ENCODE results near the gene ZXDC.

ZXDC gene

GRCh38 chr3:126412841-126413692 lies 62.6 kb downstream of the ZXDC start:
- Histone ChIP-seq H3K4me3 (ENCODE audit: severe bottlenecking) (no peak overlapping the region), H3K36me3 (ENCODE audit: low read depth) (no peaks in the 10 kb centered on the region), H3K27ac (ENCODE audit: poor library complexity, severe bottlenecking) (no peak overlapping the region), H3K4me1 (ENCODE audit: insufficient read depth, poor library complexity, severe bottlenecking) (no peaks in the 10 kb centered on the region), H3K9me3 (ENCODE audit: severe bottlenecking) (no peaks in the 10 kb centered on the region), H3K27me3 (ENCODE audit: insufficient read depth, poor library complexity, severe bottlenecking) (peaks cover 4% of the 10 kb centered on the region)
- TF ChIP-seq CTCF (IDR thresholded peaks at IDR 0.05; ENCODE audit: poor library complexity, severe bottlenecking) = no peak
- no peak for ATAC-seq (ENCODE audit: low read depth)
- DNase-seq (ENCODE audit: low spot score) = no peak

GRCh38 chr3:126408099-126408498 lies 67.6 kb downstream of the ZXDC start:
- Histone ChIP-seq H3K9me3 (ENCODE audit: severe bottlenecking) (no peaks in the 10 kb centered on the region), H3K36me3 (ENCODE audit: low read depth) (no peaks in the 10 kb centered on the region), H3K4me1 (ENCODE audit: insufficient read depth, poor library complexity, severe bottlenecking) (no peaks in the 10 kb centered on the region), H3K27me3 (ENCODE audit: insufficient read depth, poor library complexity, severe bottlenecking) (no peaks in the 10 kb centered on the region), H3K27ac (ENCODE audit: poor library complexity, severe bottlenecking) (no peak overlapping the region), H3K4me3 (ENCODE audit: severe bottlenecking) (no peak overlapping the region)
- ATAC-seq (ENCODE audit: low read depth) (no peak), DNase-seq (ENCODE audit: low spot score) (no peak)
- no peak for TF ChIP-seq CTCF (IDR thresholded peaks at IDR 0.05; ENCODE audit: poor library complexity, severe bottlenecking)

- H3K27me3 ChIP-seq (ENCODE audit: insufficient read depth, poor library complexity, severe bottlenecking) = no peaks in the 10 kb centered on the region
- no peak overlapping the region for H3K4me3 ChIP-seq (ENCODE audit: severe bottlenecking)
- TF ChIP-seq CTCF (IDR thresholded peaks at IDR 0.05; ENCODE audit: poor library complexity, severe bottlenecking) = no peak
- no peaks in the 10 kb centered on the region for H3K9me3 ChIP-seq (ENCODE audit: severe bottlenecking)
- no peak for DNase-seq (ENCODE audit: low spot score)
- H3K27ac ChIP-seq (ENCODE audit: poor library complexity, severe bottlenecking) = no peak overlapping the region
- H3K36me3 ChIP-seq (ENCODE audit: low read depth) = no peaks in the 10 kb centered on the region
- ATAC-seq (ENCODE audit: low read depth) = no peak
- no peaks in the 10 kb centered on the region for H3K4me1 ChIP-seq (ENCODE audit: insufficient read depth, poor library complexity, severe bottlenecking)
Observed at GRCh38 chr3:126407412-126408044, 68.2 kb downstream of the ZXDC start.

GRCh38 chr3:126406389-126407296 lies 69.0 kb downstream of the ZXDC start:
- ATAC-seq (ENCODE audit: low read depth) = no peak
- DNase-seq (ENCODE audit: low spot score) = no peak
- H3K9me3 ChIP-seq (ENCODE audit: severe bottlenecking) = no peaks in the 10 kb centered on the region
- no peak overlapping the region for H3K27ac ChIP-seq (ENCODE audit: poor library complexity, severe bottlenecking)
- H3K4me1 ChIP-seq (ENCODE audit: insufficient read depth, poor library complexity, severe bottlenecking) = no peaks in the 10 kb centered on the region
- TF ChIP-seq CTCF (IDR thresholded peaks at IDR 0.05; ENCODE audit: poor library complexity, severe bottlenecking) = no peak
- no peaks in the 10 kb centered on the region for H3K36me3 ChIP-seq (ENCODE audit: low read depth)
- H3K4me3 ChIP-seq (ENCODE audit: severe bottlenecking) = no peak overlapping the region
- no peaks in the 10 kb centered on the region for H3K27me3 ChIP-seq (ENCODE audit: insufficient read depth, poor library complexity, severe bottlenecking)

Measured in RWPE2 (cell line).